NCI-H82 treated with DMSO at 0.1 percent for 48 hours (cell line): ENCODE data around the gene IL24.

Source experiments
- DNase-seq: peaks from one replicate; lab custom pipeline; 2025; ENCODE audit not compliant: unreplicated experiment; lab: John Stamatoyannopoulos, UW

The IL24 gene

GRCh38 chr1:206951318-206952100 is 54.3 kb downstream of the IL24 start:
- DNase-seq = no peak

GRCh38 chr1:206952171-206952570 is 54.9 kb downstream of the IL24 start:
- DNase-seq = no peak

GRCh38 chr1:206953126-206953525 is 55.9 kb downstream of the IL24 start:
- no peak for DNase-seq

- no peak for DNase-seq
These were observed 56.4 kb downstream of the IL24 start for GRCh38 chr1:206953626-206954025.
